ENCODE data around the gene NINL. TPM values are rescaled to one million over a fixed set of nuclear protein-coding genes. Genes with fewer than 3 reads are reported as not detected.

Gene NINL
- polyA plus RNA-seq, 1 of the 3 experiments (the other 2 are of a cell fraction), result 22.5 TPM

GRCh38 chr20:25480797-25481196 is 104.5 kb downstream of the NINL start:
- Histone ChIP-seq H3K27me3 (ENCODE audit: insufficient read depth) (no peaks in the 10 kb centered on the region), H3K9me2 (no peaks in the 10 kb centered on the region), H3K9ac (no peak overlapping the region), H3K4me2 (no peak overlapping the region), H4K20me1 (ENCODE audit: insufficient read depth) (no peaks in the 10 kb centered on the region), H3K4me1 (ENCODE audit: control insufficient read depth in 1 of 2, insufficient read depth in 2 of 2, low read depth in 1 of 2, low read length in 1 of 2) (peaks cover 0 to 4% of the 10 kb centered on the region in 2 experiments; a peak in 1 of 4 replicates), H3F3A (replicated peaks; ENCODE audit: insufficient read depth) (no peaks in the 10 kb centered on the region), H3K9me3 (no peaks in the 10 kb centered on the region), H3K36me3 (replicated peaks in 1 of 2; ENCODE audit: control insufficient read depth in 1 of 2, insufficient read depth in 2 of 2, low read length in 1 of 2) (peaks cover 4 to 64% of the 10 kb centered on the region in 2 experiments), H3K79me2 (ENCODE audit: insufficient read depth) (no peaks in the 10 kb centered on the region), H2AFZ (ENCODE audit: low read depth) (no peak overlapping the region), H3K4me3 (ENCODE audit: low read depth in 2 of 2, low read length in 1 of 2) (no peak overlapping the region), H3K27ac (ENCODE audit: low read depth in 2 of 2, low read length in 1 of 2) (no peak overlapping the region)
- CTCF ChIA-PET, result interaction anchor here (1.1 to 1.4 kb wide), 2 partner anchors 10 to 60 kb away, joined by 3 to 5 read pairs; no protein-coding TSS in a partner anchor
- TF ChIP-seq REST (IDR thresholded peaks at IDR 0.05; ENCODE audit: low read depth, low read length), result no peak
- TF ChIP-seq FOXM1 (IDR thresholded peaks at IDR 0.05; ENCODE audit: low read depth), result no peak
- TF ChIP-seq ZBTB33 (IDR thresholded peaks at IDR 0.05; ENCODE audit: borderline replicate concordance, low read depth), result no peak
- TF ChIP-seq MEF2A (IDR thresholded peaks at IDR 0.05; ENCODE audit: borderline replicate concordance, low read depth), result no peak
- TF ChIP-seq RFX5 (IDR thresholded peaks at IDR 0.05; ENCODE audit: low read length), result no peak
- TF ChIP-seq GABPA (IDR thresholded peaks at IDR 0.05; ENCODE audit: low read depth), result no peak
- no peak for TF ChIP-seq RAD21 (IDR thresholded peaks at IDR 0.05; ENCODE audit: low read length)
- TF ChIP-seq NFIC (IDR thresholded peaks at IDR 0.05; ENCODE audit: borderline replicate concordance), result no peak
- no peak for TF ChIP-seq FOSL2 (IDR thresholded peaks at IDR 0.05; ENCODE audit: borderline replicate concordance, low read depth)
- TF ChIP-seq GATA2 (CRISPR knock-in tag; IDR thresholded peaks at IDR 0.05), result no peak
- TF ChIP-seq CTCF (IDR thresholded peaks at IDR 0.05), result no peak
- TF ChIP-seq TAF1 (IDR thresholded peaks at IDR 0.05; ENCODE audit: borderline replicate concordance, low read depth, low read length), result no peak
- TF ChIP-seq MXI1 (IDR thresholded peaks at IDR 0.05; ENCODE audit: low read depth, low read length), result no peak
- no peak for TF ChIP-seq POLR2AphosphoS5 (IDR thresholded peaks at IDR 0.05; ENCODE audit: low read depth, low read length)
- TF ChIP-seq TCF12 (IDR thresholded peaks at IDR 0.05), result no peak
- 97% methylated on average over 7 of the region's 9 CpGs for WGBS (ENCODE audit: low lambda C conversion rate)
- no peak for DNase-seq
- POLR2A ChIA-PET, result no interaction called here

Data from SK-N-SH (cell line).